ENCODE measurements around the gene GAB1. TPM values are rescaled to one million over a fixed set of nuclear protein-coding genes. Genes with fewer than 3 reads are reported as not detected.
A peak's percentile ranks its signal among the peaks of the same experiment; 100 is the strongest.

The GAB1 gene
- total and polyA plus RNA-seq, 3 donors from 2014 or later, result 19.7 to 64.5 (median 61.3) TPM

DNA sequence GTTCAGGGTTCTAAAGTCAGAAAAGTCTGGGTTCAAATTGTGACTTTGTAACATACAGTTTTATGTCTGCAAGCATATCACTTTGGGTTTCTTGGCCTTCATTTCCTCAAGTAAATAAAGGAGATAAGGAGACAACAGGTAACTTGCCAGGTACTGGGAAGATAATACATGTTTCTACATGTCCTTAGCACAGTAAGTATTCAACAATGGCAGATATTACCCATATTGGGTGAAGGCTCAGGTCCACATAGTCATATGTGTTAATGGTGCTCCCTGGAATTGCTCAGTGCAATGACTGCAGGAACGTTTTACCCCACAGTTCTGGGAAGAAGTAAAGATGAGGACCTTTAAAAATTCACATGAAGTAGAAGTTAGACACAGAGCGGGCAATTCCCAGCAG, 35.8 kb upstream of the GAB1 start:
- Histone ChIP-seq H3K27me3 (no peaks in the 10 kb centered on the region), H3K4me1 (no peaks in the 10 kb centered on the region), H3K4me3 (no peak overlapping the region), H3K9me3 (no peaks in the 10 kb centered on the region), H3K27ac (no peak overlapping the region), H3K36me3 (ENCODE audit: low read depth, missing control alignments) (no peaks in the 10 kb centered on the region)
- 88 to 90% methylated on average over 2 of the region's 2 CpGs for WGBS, 2 donors
- TF ChIP-seq POLR2A (IDR thresholded peaks at IDR 0.05), result no peak
- TF ChIP-seq, protein P1, sequence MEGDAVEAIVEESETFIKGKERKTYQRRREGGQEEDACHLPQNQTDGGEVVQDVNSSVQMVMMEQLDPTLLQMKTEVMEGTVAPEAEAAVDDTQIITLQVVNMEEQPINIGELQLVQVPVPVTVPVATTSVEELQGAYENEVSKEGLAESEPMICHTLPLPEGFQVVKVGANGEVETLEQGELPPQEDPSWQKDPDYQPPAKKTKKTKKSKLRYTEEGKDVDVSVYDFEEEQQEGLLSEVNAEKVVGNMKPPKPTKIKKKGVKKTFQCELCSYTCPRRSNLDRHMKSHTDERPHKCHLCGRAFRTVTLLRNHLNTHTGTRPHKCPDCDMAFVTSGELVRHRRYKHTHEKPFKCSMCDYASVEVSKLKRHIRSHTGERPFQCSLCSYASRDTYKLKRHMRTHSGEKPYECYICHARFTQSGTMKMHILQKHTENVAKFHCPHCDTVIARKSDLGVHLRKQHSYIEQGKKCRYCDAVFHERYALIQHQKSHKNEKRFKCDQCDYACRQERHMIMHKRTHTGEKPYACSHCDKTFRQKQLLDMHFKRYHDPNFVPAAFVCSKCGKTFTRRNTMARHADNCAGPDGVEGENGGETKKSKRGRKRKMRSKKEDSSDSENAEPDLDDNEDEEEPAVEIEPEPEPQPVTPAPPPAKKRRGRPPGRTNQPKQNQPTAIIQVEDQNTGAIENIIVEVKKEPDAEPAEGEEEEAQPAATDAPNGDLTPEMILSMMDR (IDR thresholded peaks at IDR 0.05), result no peak
- no peak for DNase-seq
- intact Hi-C loops (cut with DNase I; ENCODE audit: low total_unique reads), result no loop called here

DNA sequence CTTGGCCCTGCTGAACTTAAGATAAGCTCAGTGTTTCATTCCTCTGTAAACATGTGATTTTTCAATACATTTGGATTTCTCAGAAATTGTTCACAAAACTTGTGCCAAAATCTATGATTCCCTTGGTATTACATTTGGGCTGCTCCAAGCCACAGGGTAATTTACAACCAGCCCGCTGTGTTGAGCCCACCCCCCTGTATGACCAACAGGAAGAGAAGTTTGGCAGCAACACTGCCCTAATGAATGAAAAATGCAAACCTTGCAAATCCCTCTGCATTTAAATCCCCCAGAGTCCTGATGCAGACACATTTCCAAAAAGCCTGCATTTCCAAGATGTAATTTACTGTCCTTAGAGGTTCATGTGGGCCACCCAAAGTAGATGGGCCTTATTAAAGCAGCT, 34.1 kb upstream of the GAB1 start:
- Histone ChIP-seq H3K4me3 (no peak overlapping the region), H3K27ac (no peak overlapping the region), H3K4me1 (no peaks in the 10 kb centered on the region), H3K27me3 (no peaks in the 10 kb centered on the region), H3K9me3 (no peaks in the 10 kb centered on the region), H3K36me3 (ENCODE audit: low read depth, missing control alignments) (no peaks in the 10 kb centered on the region)
- intact Hi-C loops (cut with DNase I; ENCODE audit: low total_unique reads), result no loop called here
- TF ChIP-seq, protein P1 (IDR thresholded peaks at IDR 0.05), result no peak
- peak; percentile 34 for DNase-seq
- WGBS, 2 donors, result 7 to 28% methylated on average over 1 of the region's 1 CpG

DNA sequence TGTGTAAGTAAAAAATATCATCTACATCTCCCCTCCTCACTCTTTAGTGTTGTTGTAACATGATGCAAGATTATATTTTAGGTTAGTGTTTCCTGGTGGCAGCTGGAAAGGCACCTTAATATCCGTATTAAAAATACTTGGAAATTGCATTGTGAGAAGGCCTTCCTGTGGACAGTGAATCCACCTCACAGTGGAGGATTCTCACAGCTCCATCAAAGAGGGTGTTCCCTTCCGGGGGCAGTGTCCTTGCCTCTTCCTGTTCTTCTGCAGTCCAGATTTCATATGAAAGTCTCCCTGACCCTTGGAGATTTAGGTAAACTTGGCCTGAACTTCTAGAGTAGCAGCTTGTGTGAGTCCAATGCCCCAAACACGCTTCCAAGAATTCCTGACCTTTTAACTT, 29.9 kb upstream of the GAB1 start:
- H3K4me1 ChIP-seq, result no peaks in the 10 kb centered on the region
- 81 to 84% methylated on average over 3 of the region's 3 CpGs for WGBS, 2 donors
- H3K4me3 ChIP-seq, result no peak overlapping the region
- intact Hi-C loops (cut with DNase I; ENCODE audit: low total_unique reads), result no loop called here
- H3K27ac ChIP-seq, result no peak overlapping the region
- no peak for TF ChIP-seq POLR2A (IDR thresholded peaks at IDR 0.05)
- TF ChIP-seq, protein P1 (IDR thresholded peaks at IDR 0.05), result no peak
- H3K36me3 ChIP-seq (ENCODE audit: low read depth, missing control alignments), result no peaks in the 10 kb centered on the region
- DNase-seq, result no peak
- H3K9me3 ChIP-seq, result no peaks in the 10 kb centered on the region
- no peaks in the 10 kb centered on the region for H3K27me3 ChIP-seq

DNA sequence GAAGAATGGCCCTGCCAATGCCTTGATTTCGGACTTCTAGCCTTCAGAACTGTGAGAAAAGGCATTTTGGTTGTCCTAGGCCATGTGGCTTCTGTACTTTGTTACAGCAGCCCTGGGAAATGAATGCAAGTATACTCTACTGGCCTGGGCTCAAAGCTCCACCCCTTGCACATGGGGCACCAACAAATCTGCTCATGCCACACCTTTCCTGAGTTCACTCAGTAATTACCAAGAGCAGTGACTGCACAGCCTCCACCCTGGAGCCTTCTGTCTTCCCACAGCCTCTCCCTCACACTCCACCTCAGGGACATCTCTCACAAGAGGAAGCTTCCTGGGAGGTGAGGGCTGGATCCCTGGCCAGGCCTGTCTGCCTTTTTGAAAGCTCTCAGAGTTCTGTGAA, 29.1 kb upstream of the GAB1 start:
- intact Hi-C loops (cut with DNase I; ENCODE audit: low total_unique reads), result no loop called here
- Histone ChIP-seq H3K9me3 (no peaks in the 10 kb centered on the region), H3K36me3 (ENCODE audit: low read depth, missing control alignments) (no peaks in the 10 kb centered on the region), H3K27ac (no peak overlapping the region), H3K4me1 (no peaks in the 10 kb centered on the region), H3K4me3 (no peak overlapping the region), H3K27me3 (no peaks in the 10 kb centered on the region)
- TF ChIP-seq, protein P1 (IDR thresholded peaks at IDR 0.05), result no peak
- no peak for TF ChIP-seq POLR2A (IDR thresholded peaks at IDR 0.05)
- no peak for DNase-seq
- 100% methylated on average over 1 of the region's 1 CpG for WGBS, 2 donors

DNA sequence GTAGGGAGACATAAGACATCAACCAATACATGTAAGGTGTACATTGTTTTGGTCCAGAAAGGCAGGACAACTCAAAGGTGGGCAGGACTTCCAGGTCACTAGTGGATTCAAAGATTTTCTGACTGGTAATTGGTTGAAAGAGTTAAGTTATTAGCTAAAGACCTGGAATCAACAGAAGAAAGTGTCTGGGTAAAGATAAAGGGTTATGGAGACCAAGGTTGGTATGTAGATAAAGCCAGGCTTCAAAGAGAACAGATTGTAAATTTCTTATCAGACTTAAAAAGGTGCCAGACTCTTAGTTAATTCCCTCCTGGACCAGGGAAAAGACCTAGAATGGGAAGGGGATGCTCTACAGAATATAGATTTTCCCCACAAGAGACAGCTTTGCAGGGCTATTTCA, 28.3 kb upstream of the GAB1 start:
- Histone ChIP-seq H3K4me3 (no peak overlapping the region), H3K9me3 (no peaks in the 10 kb centered on the region), H3K27me3 (no peaks in the 10 kb centered on the region), H3K36me3 (ENCODE audit: low read depth, missing control alignments) (no peaks in the 10 kb centered on the region), H3K27ac (no peak overlapping the region), H3K4me1 (no peaks in the 10 kb centered on the region)
- intact Hi-C loops (cut with DNase I; ENCODE audit: low total_unique reads), result no loop called here
- DNase-seq, result no peak
- no peak for TF ChIP-seq POLR2A (IDR thresholded peaks at IDR 0.05)
- TF ChIP-seq, protein P1 (IDR thresholded peaks at IDR 0.05), result no peak

Measured in testis (tissue), 3 donors.